Type B pancreatic cell (in vitro differentiated cells): Measurements from ENCODE around the gene RRP15. TPM values are rescaled to one million over a fixed set of nuclear protein-coding genes. Genes with fewer than 3 reads are reported as not detected.

Source experiments
- DNase-seq: peaks from one replicate; pipeline ENCODE4 v3.0.0; 2021; ENCODE audit warnings: mixed read lengths; ENCODE audit not compliant: unreplicated experiment; ENCODE audit errors: extremely low spot score
- H3K27ac Mint-ChIP-seq: 2 replicates; pipeline ENCODE4 v1.8.0; 2021; ENCODE audit warnings: mild to moderate bottlenecking, mixed read lengths
- H3K27me3 Mint-ChIP-seq: 2 replicates; pipeline ENCODE4 v1.8.0; 2021; ENCODE audit warnings: mixed read lengths
- H3K36me3 Mint-ChIP-seq: 2 replicates; pipeline ENCODE4 v1.8.0; 2021; ENCODE audit warnings: mixed read lengths
- H3K4me1 Mint-ChIP-seq: one replicate; pipeline ENCODE4 v1.8.0; 2021; ENCODE audit warnings: mixed read lengths; ENCODE audit not compliant: unreplicated experiment
- H3K4me3 Mint-ChIP-seq: 2 replicates; pipeline ENCODE4 v1.8.0; 2021; ENCODE audit warnings: mild to moderate bottlenecking, mixed read lengths
- H3K9me3 Mint-ChIP-seq: 2 replicates; pipeline ENCODE4 v1.8.0; 2021; ENCODE audit warnings: mixed read lengths
- CTCF ChIP-seq: fragments of 200-600 bp; sonication (generic); conservative IDR thresholded peaks from 2 replicates; pipeline ENCODE4 v1.5.0; 2021; ENCODE audit warnings: antibody characterized with exemption, mild to moderate bottlenecking
- total RNA-seq: library from RNA; stranded (reverse); gene quantifications from 2 replicates; pipeline ENCODE4 v1.2.1, GENCODE V29; 2021; ENCODE audit warnings: low replicate concordance

Gene RRP15
- total RNA-seq, 1 donor from 2014 or later: 22.9 TPM

GRCh38 chr1:218281285-218281684 is 3.8 kb upstream of the RRP15 start:
- no peak for TF ChIP-seq CTCF
- Mint-ChIP-seq H3K36me3 (no peaks in the 10 kb centered on the region), H3K4me1 (peaks cover 8% of the 10 kb centered on the region), H3K9me3 (peaks cover 4% of the 10 kb centered on the region), H3K27me3 (peaks cover 13% of the 10 kb centered on the region), H3K27ac (no peak overlapping the region), H3K4me3 (no peak overlapping the region)
- no peak for DNase-seq

- Mint-ChIP-seq H3K27me3 (no peaks in the 10 kb centered on the region), H3K27ac (peak overlapping the region; percentile 92), H3K4me1 (peaks cover 13% of the 10 kb centered on the region), H3K9me3 (peaks cover 4% of the 10 kb centered on the region), H3K4me3 (peak overlapping the region; percentile 98), H3K36me3 (no peaks in the 10 kb centered on the region)
- no peak for DNase-seq
- TF ChIP-seq CTCF: no peak
These were observed 646 bp upstream of the RRP15 start for GRCh38 chr1:218284377-218284916.

- TF ChIP-seq CTCF: no peak
- Mint-ChIP-seq H3K27me3 (no peaks in the 10 kb centered on the region), H3K27ac (no peak overlapping the region), H3K9me3 (no peaks in the 10 kb centered on the region), H3K4me1 (peaks cover 3% of the 10 kb centered on the region), H3K4me3 (no peak overlapping the region), H3K36me3 (peaks cover 10% of the 10 kb centered on the region)
- DNase-seq: no peak
These were observed 7.4 kb downstream of the RRP15 start for GRCh38 chr1:218292515-218292914.

- Mint-ChIP-seq H3K9me3 (no peaks in the 10 kb centered on the region), H3K36me3 (peaks cover 10% of the 10 kb centered on the region), H3K4me1 (peaks cover 13% of the 10 kb centered on the region), H3K27ac (no peak overlapping the region), H3K4me3 (no peak overlapping the region), H3K27me3 (no peaks in the 10 kb centered on the region)
- DNase-seq: no peak
- no peak for TF ChIP-seq CTCF
These were observed 9.5 kb downstream of the RRP15 start for GRCh38 chr1:218294546-218294945.

GRCh38 chr1:218296162-218296561 is 11.1 kb downstream of the RRP15 start:
- TF ChIP-seq CTCF: no peak
- H3K27ac Mint-ChIP-seq: no peak overlapping the region
- H3K4me3 Mint-ChIP-seq: no peak overlapping the region
- no peak for DNase-seq
- H3K36me3 Mint-ChIP-seq: peaks cover 10% of the 10 kb centered on the region
- H3K9me3 Mint-ChIP-seq: no peaks in the 10 kb centered on the region
- H3K27me3 Mint-ChIP-seq: no peaks in the 10 kb centered on the region
- peaks cover 14% of the 10 kb centered on the region for H3K4me1 Mint-ChIP-seq

- no peaks in the 10 kb centered on the region for H3K9me3 Mint-ChIP-seq
- DNase-seq: no peak
- peaks cover 15% of the 10 kb centered on the region for H3K36me3 Mint-ChIP-seq
- H3K27ac Mint-ChIP-seq: no peak overlapping the region
- no peak for TF ChIP-seq CTCF
- peaks cover 20% of the 10 kb centered on the region for H3K4me1 Mint-ChIP-seq
- no peak overlapping the region for H3K4me3 Mint-ChIP-seq
- H3K27me3 Mint-ChIP-seq: no peaks in the 10 kb centered on the region
These were observed 12.4 kb downstream of the RRP15 start for GRCh38 chr1:218297461-218297860.
